ENCODE data around the gene NXPH3.
A peak's percentile ranks its signal among the peaks of the same experiment; 100 is the strongest.

Gene NXPH3

GRCh38 chr17:49575679-49576087 lies at the start of gene NXPH3:
TSS of gene NXPH3 (plus strand) at chr17:49575871. CDS start at chr17:49576220, 349 bp downstream.
- no peaks in the 10 kb centered on the region for H3K36me3 ChIP-seq (ENCODE audit: insufficient read depth, low read length)
- peak within 1 kb of the TSS; percentile 49 for H3K4me3 ChIP-seq (ENCODE audit: low read length)
- peak within 1 kb of the TSS; percentile 76 for H2AFZ ChIP-seq (ENCODE audit: low read depth, low read length)
- peaks cover 65% of the 10 kb centered on the region for H3K27me3 ChIP-seq (ENCODE audit: insufficient read depth, low read length)
- H3K4me1 ChIP-seq (ENCODE audit: insufficient read depth, low read length), result peaks cover 19% of the 10 kb centered on the region
- H3K9me3 ChIP-seq (ENCODE audit: low read length), result no peaks in the 10 kb centered on the region

GRCh38 chr17:49527927-49528651 lies 47.6 kb upstream of the NXPH3 start:
- Histone ChIP-seq H3K9me3 (ENCODE audit: low read length) (no peaks in the 10 kb centered on the region), H3K27me3 (ENCODE audit: insufficient read depth, low read length) (peaks cover 35% of the 10 kb centered on the region), H3K4me1 (ENCODE audit: insufficient read depth, low read length) (no peaks in the 10 kb centered on the region)

GRCh38 chr17:49528966-49529365 lies 46.7 kb upstream of the NXPH3 start:
- Histone ChIP-seq H3K36me3 (ENCODE audit: insufficient read depth, low read length) (no peaks in the 10 kb centered on the region), H3K4me3 (ENCODE audit: low read length) (no peak overlapping the region), H2AFZ (ENCODE audit: low read depth, low read length) (no peak overlapping the region), H3K9me3 (ENCODE audit: low read length) (no peaks in the 10 kb centered on the region), H3K4me1 (ENCODE audit: insufficient read depth, low read length) (no peaks in the 10 kb centered on the region), H3K27me3 (ENCODE audit: insufficient read depth, low read length) (peaks cover 31% of the 10 kb centered on the region)

More at GRCh38 chr17:49527927-49528651, 47.6 kb upstream of the NXPH3 start:
- no peaks in the 10 kb centered on the region for H3K36me3 ChIP-seq (ENCODE audit: insufficient read depth, low read length)
- no peak overlapping the region for H2AFZ ChIP-seq (ENCODE audit: low read depth, low read length)
- H3K4me3 ChIP-seq (ENCODE audit: low read length), result no peak overlapping the region

GRCh38 chr17:49530118-49530517 lies 45.6 kb upstream of the NXPH3 start:
- Histone ChIP-seq H3K9me3 (ENCODE audit: low read length) (no peaks in the 10 kb centered on the region), H3K27me3 (ENCODE audit: insufficient read depth, low read length) (peaks cover 25% of the 10 kb centered on the region)

GRCh38 chr17:49543860-49544259 lies 31.8 kb upstream of the NXPH3 start:
- Histone ChIP-seq H3K36me3 (ENCODE audit: insufficient read depth, low read length) (no peaks in the 10 kb centered on the region), H3K4me3 (ENCODE audit: low read length) (no peak overlapping the region), H3K9me3 (ENCODE audit: low read length) (no peaks in the 10 kb centered on the region), H2AFZ (ENCODE audit: low read depth, low read length) (no peak overlapping the region), H3K4me1 (ENCODE audit: insufficient read depth, low read length) (no peaks in the 10 kb centered on the region), H3K27me3 (ENCODE audit: insufficient read depth, low read length) (peaks cover 36% of the 10 kb centered on the region)

More at GRCh38 chr17:49530118-49530517, 45.6 kb upstream of the NXPH3 start:
- no peaks in the 10 kb centered on the region for H3K36me3 ChIP-seq (ENCODE audit: insufficient read depth, low read length)
- no peaks in the 10 kb centered on the region for H3K4me1 ChIP-seq (ENCODE audit: insufficient read depth, low read length)
- no peak overlapping the region for H3K4me3 ChIP-seq (ENCODE audit: low read length)
- no peak overlapping the region for H2AFZ ChIP-seq (ENCODE audit: low read depth, low read length)

- H3K27me3 ChIP-seq (ENCODE audit: insufficient read depth, low read length), result peaks cover 43% of the 10 kb centered on the region
- H2AFZ ChIP-seq (ENCODE audit: low read depth, low read length), result no peak overlapping the region
Measured at GRCh38 chr17:49545007-49545660, 30.5 kb upstream of the NXPH3 start.

GRCh38 chr17:49545806-49546545 lies 29.7 kb upstream of the NXPH3 start:
- Histone ChIP-seq H3K9me3 (ENCODE audit: low read length) (no peaks in the 10 kb centered on the region), H3K36me3 (ENCODE audit: insufficient read depth, low read length) (no peaks in the 10 kb centered on the region), H2AFZ (ENCODE audit: low read depth, low read length) (no peak overlapping the region), H3K27me3 (ENCODE audit: insufficient read depth, low read length) (peaks cover 43% of the 10 kb centered on the region), H3K4me3 (ENCODE audit: low read length) (no peak overlapping the region), H3K4me1 (ENCODE audit: insufficient read depth, low read length) (no peaks in the 10 kb centered on the region)

More at GRCh38 chr17:49545007-49545660, 30.5 kb upstream of the NXPH3 start:
- H3K4me1 ChIP-seq (ENCODE audit: insufficient read depth, low read length), result no peaks in the 10 kb centered on the region
- no peak overlapping the region for H3K4me3 ChIP-seq (ENCODE audit: low read length)
- no peaks in the 10 kb centered on the region for H3K36me3 ChIP-seq (ENCODE audit: insufficient read depth, low read length)
- no peaks in the 10 kb centered on the region for H3K9me3 ChIP-seq (ENCODE audit: low read length)

- peaks cover 44% of the 10 kb centered on the region for H3K27me3 ChIP-seq (ENCODE audit: insufficient read depth, low read length)
- H3K4me1 ChIP-seq (ENCODE audit: insufficient read depth, low read length), result no peaks in the 10 kb centered on the region
- no peak overlapping the region for H3K4me3 ChIP-seq (ENCODE audit: low read length)
- no peaks in the 10 kb centered on the region for H3K36me3 ChIP-seq (ENCODE audit: insufficient read depth, low read length)
- no peaks in the 10 kb centered on the region for H3K9me3 ChIP-seq (ENCODE audit: low read length)
- no peak overlapping the region for H2AFZ ChIP-seq (ENCODE audit: low read depth, low read length)
Measured at GRCh38 chr17:49546546-49547535, 28.8 kb upstream of the NXPH3 start.

GRCh38 chr17:49547566-49547965 lies 28.1 kb upstream of the NXPH3 start:
- Histone ChIP-seq H3K4me3 (ENCODE audit: low read length) (no peak overlapping the region), H3K36me3 (ENCODE audit: insufficient read depth, low read length) (no peaks in the 10 kb centered on the region), H3K4me1 (ENCODE audit: insufficient read depth, low read length) (no peaks in the 10 kb centered on the region), H3K27me3 (ENCODE audit: insufficient read depth, low read length) (peaks cover 50% of the 10 kb centered on the region), H3K9me3 (ENCODE audit: low read length) (no peaks in the 10 kb centered on the region), H2AFZ (ENCODE audit: low read depth, low read length) (no peak overlapping the region)

GRCh38 chr17:49548051-49548505 lies 27.6 kb upstream of the NXPH3 start:
- Histone ChIP-seq H3K4me3 (ENCODE audit: low read length) (no peak overlapping the region), H3K27me3 (ENCODE audit: insufficient read depth, low read length) (peaks cover 53% of the 10 kb centered on the region), H2AFZ (ENCODE audit: low read depth, low read length) (no peak overlapping the region), H3K4me1 (ENCODE audit: insufficient read depth, low read length) (no peaks in the 10 kb centered on the region), H3K36me3 (ENCODE audit: insufficient read depth, low read length) (no peaks in the 10 kb centered on the region), H3K9me3 (ENCODE audit: low read length) (no peaks in the 10 kb centered on the region)

- Histone ChIP-seq H3K9me3 (ENCODE audit: low read length) (no peaks in the 10 kb centered on the region), H3K27me3 (ENCODE audit: insufficient read depth, low read length) (peaks cover 56% of the 10 kb centered on the region), H2AFZ (ENCODE audit: low read depth, low read length) (no peak overlapping the region)
Measured at GRCh38 chr17:49548506-49549310, 27.0 kb upstream of the NXPH3 start.

GRCh38 chr17:49549311-49549605 lies 26.4 kb upstream of the NXPH3 start:
- H3K27me3 ChIP-seq (ENCODE audit: insufficient read depth, low read length), result peaks cover 60% of the 10 kb centered on the region
- H3K4me3 ChIP-seq (ENCODE audit: low read length), result no peak overlapping the region
- H3K4me1 ChIP-seq (ENCODE audit: insufficient read depth, low read length), result no peaks in the 10 kb centered on the region
- H2AFZ ChIP-seq (ENCODE audit: low read depth, low read length), result no peak overlapping the region
- no peaks in the 10 kb centered on the region for H3K36me3 ChIP-seq (ENCODE audit: insufficient read depth, low read length)
- no peaks in the 10 kb centered on the region for H3K9me3 ChIP-seq (ENCODE audit: low read length)

More at GRCh38 chr17:49548506-49549310, 27.0 kb upstream of the NXPH3 start:
- Histone ChIP-seq H3K4me1 (ENCODE audit: insufficient read depth, low read length) (no peaks in the 10 kb centered on the region), H3K4me3 (ENCODE audit: low read length) (no peak overlapping the region), H3K36me3 (ENCODE audit: insufficient read depth, low read length) (no peaks in the 10 kb centered on the region)

All from neuron (in vitro differentiated cells).